Eye (tissue), 1 donor: ENCODE data around the gene ATP6AP1.
A peak's percentile ranks its signal among the peaks of the same experiment; 100 is the strongest.

Experiments
- DNase-seq: peaks from one replicate; pipeline ENCODE4 v3.0.0-alpha.2; 2015

The ATP6AP1 gene

DNA sequence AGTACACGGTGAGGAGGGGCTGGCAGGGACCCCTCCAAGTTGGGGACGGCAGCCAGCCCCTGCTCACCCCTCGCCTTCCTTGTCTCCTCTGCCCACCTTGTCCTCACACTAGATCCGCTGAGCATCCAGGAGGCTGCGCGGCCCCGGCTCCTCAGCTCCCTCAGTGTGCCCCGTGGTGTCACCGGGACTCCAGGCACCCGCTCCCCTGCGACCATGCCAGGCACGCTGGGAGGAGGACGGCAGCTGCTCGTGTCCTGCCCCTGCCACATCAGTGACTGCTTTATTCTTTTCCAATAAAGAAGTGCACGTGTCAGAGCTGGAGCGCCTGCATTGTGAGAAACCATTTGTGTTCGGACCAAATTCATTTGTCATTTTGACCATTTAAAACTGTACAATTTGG is 21.8 kb downstream of the ATP6AP1 start:
- no peak for DNase-seq

DNA sequence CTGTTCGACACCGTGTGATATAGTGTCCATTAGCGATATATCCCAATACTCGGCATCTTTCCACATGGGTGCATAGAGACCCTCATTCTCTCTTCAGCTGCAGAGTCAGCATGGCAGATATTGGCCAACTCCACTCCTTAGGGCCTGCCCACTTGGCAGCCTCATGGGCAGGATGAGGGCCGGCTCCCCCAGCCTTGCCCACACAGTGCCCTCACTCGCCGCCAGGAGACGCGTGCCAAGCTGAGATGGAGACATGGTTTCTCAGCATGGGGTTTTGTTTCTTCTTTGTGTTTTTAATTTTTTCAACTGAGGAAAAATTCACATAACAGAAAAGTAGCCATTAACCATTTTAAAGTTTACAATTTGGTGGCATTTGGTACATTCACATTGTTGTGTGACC is 24.3 kb downstream of the ATP6AP1 start:
- DNase-seq: no peak

DNA sequence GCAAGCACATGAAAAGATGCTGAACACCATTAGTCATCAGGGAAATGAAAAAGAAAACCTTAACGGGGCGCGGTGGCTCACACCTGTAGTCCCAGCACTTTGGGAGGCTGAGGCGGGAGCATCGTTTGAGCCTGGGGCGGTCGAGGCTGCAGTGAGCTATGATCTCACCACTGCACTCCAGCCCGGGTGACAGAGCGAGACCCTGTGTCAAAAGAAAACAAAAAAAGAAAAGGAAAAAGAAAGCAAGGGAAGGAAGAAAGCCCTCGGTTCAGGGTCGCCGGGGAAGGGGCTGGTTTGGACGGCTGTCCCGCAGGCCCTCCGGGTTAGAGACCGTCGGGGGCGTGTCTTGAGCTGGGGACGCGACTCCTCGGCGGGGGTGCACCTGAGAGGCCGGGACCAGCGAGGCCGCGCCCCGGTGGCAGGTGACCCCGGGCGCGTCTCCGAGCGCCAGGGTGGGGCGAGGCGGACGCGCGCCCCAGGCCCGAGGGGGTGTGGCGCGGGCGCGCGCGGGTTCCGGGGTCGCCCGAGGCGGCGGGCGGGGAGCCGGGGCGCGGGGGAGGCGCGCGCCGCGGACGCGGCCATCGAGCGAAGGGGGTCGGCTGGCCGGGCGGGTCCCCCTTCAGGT is 29.1 kb downstream of the ATP6AP1 start:
- DNase-seq: peak; percentile 39

DNA sequence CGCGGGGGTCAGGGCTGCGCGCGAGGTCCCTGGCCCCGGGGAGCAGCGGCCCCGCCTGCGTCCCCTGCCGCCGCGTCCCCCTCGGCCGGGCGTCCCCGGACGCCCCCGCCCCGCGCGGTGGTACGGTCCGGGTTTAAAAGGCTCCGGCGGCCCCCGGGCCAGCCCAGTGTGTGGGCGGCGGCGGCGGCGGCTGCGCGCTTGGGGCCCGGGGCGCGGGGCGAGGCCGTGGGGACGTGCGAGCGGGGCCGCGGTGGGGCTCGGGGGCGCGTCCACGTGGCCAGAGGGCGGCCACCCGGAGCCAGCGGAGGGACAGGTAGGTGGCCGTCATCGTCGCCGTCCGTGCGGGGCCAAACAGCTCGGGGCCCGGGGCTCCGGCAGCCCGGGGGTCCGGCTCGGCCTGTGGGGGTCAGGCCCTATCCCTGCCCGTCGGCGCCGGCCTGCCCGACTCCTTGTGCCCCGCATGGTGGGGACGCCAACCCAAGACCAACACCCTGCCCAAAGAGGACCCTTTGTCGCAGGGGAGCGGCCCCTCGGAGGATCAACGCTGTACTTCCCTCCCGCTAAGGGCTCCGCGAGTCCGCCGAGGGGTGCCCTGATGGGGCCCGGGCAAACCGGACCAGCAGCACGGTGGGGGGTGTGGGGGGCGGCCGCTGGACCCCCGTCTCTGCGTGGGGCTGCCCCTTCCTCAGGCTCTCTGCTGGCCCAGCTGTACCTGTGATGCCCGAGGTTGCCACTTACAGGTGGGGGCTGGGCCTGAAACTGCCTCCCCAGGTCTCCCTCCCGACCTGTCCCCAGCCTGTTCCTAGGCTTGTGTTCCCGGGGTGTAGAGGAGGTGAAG is 29.9 kb downstream of the ATP6AP1 start, which contains the start of gene PLXNA3:
TSS of gene PLXNA3 (plus strand) at position 166 of the 838 bp plus-strand sequence. CDS start 1,903 bp downstream, outside the sequence.
- DNase-seq: peak; percentile 44

DNA sequence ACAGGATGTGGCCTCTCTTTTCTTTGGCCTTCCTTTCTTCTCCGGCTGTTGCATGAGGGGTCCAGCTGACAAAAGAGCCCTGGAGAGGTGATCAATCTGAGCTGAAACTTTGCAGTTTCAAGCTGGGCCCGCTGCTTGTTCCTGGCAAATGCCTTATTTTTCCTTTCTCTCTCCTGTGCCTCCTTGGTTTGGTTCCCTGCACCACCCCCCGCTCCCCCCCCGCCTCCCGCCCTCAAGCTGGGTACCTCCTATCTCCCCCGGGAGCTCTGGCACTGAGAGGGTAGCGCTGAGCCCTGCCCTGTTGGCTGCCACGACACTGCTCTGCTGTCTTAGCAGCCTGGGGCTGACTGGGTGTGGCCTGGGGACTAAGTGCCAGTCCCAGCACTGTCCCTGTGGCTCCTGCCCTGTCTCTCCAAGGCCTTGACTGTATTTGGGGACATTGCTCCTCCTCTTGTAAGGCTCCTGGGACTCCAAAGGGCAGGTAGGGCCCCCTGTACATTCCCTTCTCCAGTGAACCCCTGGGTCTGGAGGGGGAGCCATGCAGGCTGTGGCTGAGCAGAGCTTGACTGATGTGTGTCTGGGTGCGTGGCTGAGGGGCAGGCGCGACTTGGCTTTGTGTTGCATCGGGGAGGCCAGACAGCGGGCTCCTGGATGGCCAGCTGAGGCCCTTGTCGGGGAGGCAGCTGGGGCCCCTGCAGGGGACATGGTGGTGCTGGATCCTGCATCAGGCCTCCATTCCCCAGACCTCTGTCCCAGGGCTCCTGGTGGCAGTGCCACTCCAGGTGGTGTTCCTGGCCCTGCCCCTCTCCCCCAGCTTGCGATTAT is 30.7 kb downstream of the ATP6AP1 start:
- peak; percentile 36 for DNase-seq

DNA sequence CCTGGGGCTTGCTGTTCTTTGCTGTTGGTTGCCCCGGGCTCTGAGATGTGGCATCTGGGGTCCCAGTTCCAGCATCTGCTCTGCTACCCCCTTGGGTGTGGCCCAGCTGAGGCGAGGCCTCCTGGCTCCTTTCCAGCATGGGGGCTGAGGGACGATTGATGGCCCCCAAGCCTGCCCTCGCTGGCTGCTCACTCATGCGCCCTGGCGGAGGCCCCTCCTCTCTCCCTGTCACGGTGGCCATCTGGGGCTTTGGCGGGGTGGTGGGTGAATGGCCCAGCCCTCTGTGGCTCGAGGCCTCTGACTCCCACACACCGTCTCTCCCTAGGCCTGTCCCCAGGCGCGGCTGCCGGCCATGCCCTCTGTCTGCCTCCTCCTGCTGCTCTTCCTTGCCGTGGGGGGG is 31.4 kb downstream of the ATP6AP1 start:
- DNase-seq: peak; percentile 21

DNA sequence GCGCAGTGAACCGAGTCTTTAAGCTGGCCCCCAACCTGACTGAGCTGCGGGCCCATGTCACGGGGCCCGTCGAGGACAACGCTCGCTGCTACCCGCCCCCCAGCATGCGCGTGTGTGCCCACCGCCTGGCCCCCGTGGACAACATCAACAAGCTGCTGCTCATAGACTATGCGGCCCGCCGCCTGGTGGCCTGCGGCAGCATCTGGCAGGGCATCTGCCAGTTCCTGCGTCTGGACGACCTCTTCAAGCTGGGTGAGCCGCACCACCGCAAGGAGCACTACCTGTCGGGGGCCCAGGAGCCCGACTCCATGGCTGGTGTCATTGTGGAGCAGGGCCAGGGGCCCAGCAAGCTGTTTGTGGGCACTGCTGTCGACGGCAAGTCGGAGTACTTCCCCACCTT is 31.8 kb downstream of the ATP6AP1 start:
- DNase-seq: peak; percentile 3

DNA sequence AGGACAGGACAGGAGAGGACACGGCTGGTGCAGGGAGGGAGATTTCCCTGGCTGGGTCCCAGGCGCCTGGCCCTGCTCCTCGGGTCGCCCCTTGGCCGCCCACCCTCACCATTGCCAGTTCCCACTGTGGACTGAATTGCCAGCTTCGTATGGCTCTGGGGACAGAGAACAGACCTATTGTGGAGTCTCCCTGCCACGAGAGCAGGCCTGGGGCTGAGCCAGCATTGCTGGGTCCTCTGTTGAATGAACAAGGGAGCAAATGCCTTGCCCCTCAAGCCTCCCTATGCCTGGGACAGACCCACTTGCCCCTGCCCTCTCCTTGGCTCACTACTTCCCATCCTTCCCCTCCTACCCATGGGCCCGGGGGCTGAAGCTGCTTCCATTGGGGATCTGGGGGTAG is 33.9 kb downstream of the ATP6AP1 start:
- no peak for DNase-seq

DNA sequence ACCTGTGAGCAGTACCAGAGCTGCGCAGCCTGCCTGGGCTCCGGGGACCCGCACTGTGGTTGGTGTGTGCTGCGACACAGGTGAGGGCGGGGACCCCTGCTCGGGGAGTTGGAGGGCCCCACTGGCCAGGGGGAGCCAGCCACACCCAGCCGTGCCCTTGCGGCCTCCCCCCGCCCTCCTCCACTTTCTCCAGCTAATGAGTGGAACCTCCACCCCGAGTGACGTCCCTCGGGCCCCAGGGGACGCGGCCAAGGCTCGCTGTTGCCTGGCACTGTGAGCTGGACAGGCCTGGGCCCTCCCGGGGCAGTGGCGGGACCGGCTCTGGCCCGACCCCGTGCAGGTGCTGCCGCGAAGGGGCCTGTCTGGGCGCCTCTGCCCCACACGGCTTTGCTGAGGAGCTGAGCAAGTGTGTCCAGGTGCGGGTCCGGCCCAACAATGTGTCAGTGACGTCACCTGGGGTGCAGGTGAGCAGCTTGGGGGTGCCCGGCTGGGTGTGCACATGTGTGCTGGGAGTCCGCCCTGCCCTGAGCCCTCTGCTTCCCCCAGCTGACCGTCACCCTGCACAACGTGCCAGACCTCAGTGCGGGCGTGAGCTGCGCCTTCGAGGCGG is 35.2 kb downstream of the ATP6AP1 start:
- no peak for DNase-seq

DNA sequence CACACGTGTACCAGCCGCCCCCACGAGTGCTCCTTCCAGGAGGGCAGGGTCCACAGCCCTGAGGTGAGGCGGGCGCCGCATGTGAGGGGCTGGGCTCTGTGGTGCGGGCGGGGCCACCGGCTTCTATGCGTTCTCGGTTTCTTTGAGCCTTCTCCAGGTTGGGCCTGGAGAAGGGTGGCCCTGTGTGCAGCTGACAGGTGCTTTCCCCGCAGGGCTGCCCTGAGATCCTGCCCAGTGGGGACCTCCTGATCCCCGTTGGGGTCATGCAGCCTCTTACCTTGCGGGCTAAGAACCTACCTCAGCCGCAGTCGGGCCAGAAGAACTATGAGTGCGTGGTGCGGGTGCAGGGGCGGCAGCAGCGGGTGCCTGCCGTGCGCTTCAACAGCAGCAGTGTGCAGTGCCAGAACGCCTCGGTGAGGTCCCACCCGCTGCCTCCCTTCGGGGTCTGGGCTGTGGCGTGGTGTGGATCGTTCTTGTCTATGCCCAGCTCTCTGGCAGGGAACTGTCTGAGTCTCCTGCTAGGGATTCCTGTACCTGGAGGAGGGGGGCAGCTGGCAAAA is 36.4 kb downstream of the ATP6AP1 start:
- DNase-seq: no peak

DNA sequence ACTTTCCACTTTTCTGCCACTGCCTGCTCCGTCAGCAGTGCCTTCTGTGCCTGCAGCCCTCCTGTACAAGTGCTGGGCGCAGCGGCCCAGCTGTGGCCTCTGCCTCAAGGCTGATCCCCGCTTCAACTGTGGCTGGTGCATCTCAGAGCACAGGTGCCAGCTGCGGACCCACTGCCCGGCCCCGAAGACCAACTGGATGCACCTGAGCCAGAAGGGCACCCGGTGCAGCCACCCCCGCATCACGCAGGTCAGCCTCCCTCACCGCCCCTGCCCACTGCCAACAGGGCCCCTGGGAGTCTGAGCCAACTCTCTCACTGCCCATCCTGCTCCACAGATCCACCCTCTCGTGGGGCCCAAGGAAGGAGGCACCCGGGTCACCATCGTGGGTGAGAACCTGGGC is 37.1 kb downstream of the ATP6AP1 start:
- no peak for DNase-seq

DNA sequence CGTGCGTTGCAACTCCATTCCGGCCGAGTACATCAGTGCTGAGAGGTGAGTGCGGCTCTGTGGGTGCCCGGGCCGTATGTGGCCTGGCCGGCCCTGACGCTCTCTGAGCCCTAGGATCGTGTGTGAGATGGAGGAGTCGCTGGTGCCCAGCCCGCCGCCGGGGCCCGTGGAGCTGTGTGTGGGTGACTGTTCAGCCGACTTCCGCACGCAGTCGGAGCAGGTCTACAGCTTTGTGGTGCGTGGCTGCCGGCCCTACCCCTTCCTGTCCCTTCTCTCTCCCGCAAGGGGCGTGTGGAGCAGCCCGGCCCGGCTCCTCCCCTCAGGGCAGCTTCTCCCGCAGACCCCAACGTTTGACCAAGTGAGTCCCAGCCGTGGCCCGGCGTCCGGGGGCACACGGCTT is 37.6 kb downstream of the ATP6AP1 start:
- DNase-seq: no peak

DNA sequence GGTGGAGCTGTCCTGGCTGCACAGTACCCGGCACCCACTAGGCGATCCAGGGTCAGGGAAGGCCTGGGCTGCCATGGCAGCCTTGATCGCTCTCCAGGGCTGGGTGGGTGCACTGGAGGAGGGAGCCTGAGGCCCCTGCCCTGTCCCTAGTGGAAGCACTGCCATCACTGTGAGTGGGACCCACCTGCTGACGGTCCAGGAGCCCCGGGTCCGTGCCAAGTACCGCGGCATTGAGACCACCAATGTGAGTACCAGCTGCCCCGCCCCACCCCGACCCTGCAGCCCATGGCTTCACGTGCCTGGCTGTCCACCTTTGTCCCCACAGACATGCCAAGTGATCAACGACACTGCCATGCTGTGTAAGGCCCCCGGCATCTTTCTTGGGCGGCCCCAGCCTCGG is 38.4 kb downstream of the ATP6AP1 start:
- no peak for DNase-seq

DNA sequence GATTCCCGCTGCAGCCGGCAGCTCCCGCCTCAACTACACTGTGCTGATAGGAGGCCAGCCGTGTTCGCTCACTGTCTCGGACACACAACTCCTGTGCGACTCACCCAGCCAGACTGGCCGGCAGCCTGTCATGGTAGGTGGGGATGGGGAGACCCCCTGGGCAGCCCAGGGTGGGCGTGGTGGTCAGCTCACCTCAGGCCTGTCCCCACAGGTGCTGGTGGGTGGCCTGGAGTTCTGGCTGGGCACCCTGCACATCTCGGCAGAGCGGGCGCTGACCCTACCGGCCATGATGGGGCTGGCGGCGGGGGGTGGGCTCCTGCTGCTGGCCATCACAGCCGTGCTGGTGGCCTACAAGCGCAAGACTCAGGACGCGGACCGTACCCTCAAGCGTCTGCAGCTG is 39.1 kb downstream of the ATP6AP1 start:
- no peak for DNase-seq

DNA sequence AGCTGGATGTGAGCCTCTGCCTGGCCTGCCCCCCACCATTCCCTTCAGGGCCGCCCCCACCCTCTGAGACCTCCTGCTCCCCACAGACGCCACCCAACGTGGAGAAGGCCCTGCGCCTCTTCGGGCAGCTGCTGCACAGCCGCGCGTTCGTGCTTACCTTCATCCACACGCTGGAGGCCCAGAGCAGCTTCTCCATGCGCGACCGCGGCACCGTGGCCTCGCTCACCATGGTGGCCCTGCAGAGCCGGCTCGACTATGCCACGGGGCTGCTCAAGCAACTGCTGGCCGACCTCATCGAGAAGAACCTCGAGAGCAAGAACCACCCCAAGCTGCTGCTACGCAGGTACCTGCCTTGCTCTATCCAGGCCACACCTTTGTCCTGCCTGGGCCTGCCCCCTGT is 39.7 kb downstream of the ATP6AP1 start:
- no peak for DNase-seq

DNA sequence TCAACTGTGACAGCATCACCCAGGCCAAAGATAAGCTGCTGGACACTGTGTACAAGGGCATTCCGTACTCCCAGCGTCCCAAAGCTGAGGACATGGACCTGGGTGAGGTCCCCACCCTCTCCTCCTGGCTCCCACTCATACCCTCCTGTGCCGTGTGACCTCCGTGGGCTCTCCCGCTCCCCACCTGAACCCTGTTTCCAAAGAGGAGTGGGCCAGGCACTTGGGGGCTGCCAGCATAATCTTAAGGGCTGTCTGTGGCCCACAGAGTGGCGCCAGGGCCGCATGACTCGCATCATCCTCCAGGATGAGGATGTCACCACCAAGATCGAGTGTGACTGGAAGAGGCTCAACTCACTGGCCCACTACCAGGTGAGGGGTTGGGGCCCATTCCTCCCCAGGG is 40.6 kb downstream of the ATP6AP1 start:
- no peak for DNase-seq

DNA sequence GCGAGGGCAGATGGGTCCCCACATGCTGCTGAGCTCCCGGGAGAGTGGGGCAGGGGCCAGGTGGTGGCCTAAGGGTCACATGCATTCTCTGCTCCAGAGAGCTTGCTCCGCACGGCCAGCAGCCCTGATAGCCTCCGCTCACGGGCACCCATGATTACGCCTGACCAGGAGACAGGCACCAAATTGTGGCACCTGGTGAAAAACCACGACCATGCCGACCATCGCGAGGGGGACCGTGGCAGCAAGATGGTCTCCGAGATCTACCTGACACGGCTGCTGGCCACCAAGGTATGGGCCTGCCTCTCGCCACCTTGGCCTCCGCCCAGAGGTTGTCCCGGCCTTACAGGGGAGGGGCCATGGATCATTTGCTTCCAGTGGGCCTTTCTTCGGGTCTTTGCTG is 41.4 kb downstream of the ATP6AP1 start:
- DNase-seq: no peak

DNA sequence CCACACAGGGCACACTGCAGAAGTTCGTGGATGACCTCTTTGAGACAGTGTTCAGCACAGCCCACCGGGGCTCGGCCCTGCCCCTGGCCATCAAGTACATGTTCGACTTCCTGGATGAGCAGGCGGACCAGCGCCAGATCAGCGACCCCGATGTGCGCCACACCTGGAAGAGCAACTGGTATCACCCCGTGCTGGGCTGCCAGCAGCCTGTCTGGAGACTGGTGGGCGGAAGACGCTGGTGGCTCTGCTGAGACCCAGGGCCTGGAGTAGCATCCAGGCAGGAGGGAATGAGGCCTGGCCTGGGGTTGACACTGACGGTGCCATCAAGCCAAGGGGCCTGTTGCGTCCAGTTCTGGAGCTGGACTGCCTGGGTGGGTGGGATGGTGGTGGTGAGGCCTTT is 42.0 kb downstream of the ATP6AP1 start:
- no peak for DNase-seq

DNA sequence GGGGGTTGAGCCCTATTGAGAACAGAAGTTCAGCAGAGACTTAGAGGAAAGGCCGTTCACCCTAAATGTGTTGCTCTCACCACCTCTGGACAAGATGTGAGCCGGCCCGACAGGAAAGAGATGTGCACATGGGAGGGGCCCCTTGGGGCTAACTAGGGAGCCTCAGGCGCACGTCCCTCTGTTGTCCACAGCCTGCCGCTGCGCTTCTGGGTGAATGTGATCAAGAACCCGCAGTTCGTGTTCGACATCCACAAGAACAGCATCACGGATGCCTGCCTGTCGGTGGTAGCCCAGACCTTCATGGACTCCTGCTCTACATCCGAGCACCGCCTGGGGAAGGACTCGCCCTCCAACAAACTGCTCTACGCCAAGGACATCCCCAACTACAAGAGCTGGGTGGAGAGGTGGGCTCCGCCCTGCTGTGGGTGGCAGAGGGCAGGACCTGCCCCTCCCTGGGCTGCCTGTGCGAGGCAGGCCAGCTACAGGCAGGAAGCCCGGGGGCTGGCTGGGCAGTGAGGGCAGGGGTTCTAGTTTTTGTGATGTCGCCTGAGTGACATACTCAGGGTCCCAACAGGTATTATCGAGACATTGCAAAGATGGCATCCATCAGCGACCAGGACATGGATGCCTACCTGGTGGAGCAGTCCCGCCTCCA is 42.6 kb downstream of the ATP6AP1 start:
- DNase-seq: no peak

DNA sequence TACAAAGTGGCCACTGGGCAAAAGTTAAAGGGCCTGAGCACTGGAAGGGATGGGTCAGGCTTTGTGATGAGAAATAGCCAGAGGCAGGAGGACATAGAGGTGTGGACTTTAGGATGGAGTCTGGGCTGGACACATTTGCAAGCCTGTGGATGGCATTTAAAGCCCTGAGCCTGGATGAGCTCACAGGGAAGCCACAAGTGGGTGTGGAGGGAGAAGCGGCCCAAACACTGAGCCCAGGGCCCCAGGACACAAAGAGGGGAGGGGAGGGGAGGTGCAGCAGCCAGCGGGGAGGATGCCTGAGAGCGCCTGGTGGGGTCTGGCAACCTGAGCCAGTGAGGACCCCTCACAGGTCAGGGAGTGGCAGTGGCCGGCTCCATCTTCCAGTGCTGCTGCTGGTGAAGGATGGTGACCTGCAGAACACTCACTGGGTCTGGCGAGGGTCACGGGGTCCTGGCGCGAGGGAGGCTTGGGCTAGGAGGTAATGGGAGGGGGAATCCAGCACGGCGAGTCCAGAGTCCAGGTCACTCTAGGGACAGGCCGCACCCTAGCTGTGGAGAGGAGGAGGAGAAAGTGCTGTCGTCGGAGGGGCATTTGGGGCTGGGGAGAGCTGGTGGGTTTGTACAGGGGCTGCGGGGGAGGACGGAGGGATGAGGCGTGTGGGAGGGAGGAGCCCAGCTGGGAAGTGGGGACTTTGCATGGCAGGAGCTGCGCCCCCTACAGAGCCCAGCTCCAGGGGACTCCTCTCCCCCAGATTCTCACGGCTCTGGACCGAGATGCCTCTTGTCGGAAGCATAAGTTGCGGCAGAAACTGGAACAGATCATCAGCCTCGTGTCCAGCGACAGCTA is 43.6 kb downstream of the ATP6AP1 start:
- no peak for DNase-seq
